HCT116 (cell line): ENCODE results near the gene TH. TPM values are rescaled to one million over a fixed set of nuclear protein-coding genes. Genes with fewer than 3 reads are reported as not detected.

Source experiments
- ATAC-seq: fragments of 200-7000 bp; cut with Tn5 transposase; 2 replicates; pipeline ENCODE4 v1.9.1; 2020; ENCODE audit warnings: mild to moderate bottlenecking, moderate library complexity
- BruUV-seq: library from RNA; stranded (reverse); fragments of 400-500 nt; replicated peaks from 2 replicates; lab custom pipeline; 2021; lab: Mats Ljungman, UMichigan
- CTCF ChIA-PET: fragments of 300-600 bp; sonication (Branson Sonifier 250); formaldehyde crosslinking; loops from one replicate; lab custom pipeline; 2021; ENCODE audit warnings: antibody characterized with exemption; lab: Charles Lee
- POLR2A ChIA-PET: fragments of 300-600, 350-600 bp; sonication (Branson Sonifier 250); formaldehyde crosslinking; loops from one replicate; lab custom pipeline; 2021; ENCODE audit warnings: antibody characterized with exemption; lab: Charles Lee
- RAD21 ChIA-PET, 2 experiments: fragments of 300-600 bp; sonication (Branson Sonifier 250); formaldehyde crosslinking; loops; one replicate each; lab custom pipeline; 2023; ENCODE audit warnings: low total read pairs in 2 of 2; ENCODE audit not compliant: uncharacterized antibody in 2 of 2, unreplicated experiment in 2 of 2, low non-redundant PET in 1 of 2; lab: Charles Lee
- DNase-seq: peaks from one replicate; pipeline ENCODE4 v3.0.0-alpha.2; 2010; ENCODE audit warnings: low read depth, low spot score
- H2AFZ ChIP-seq: fragments of 200-600 bp; shearing (Covaris generic), sonication (generic); 2 replicates; pipeline ENCODE4 v1.6.1; 2017; ENCODE audit warnings: low read depth, mixed run types, mixed read lengths, antibody characterized with exemption, low read length; ENCODE audit not compliant: poor library complexity, severe bottlenecking
- H3K27ac ChIP-seq: 2 replicates; pipeline ENCODE4 v1.5.1; 2012; ENCODE audit warnings: low read depth, low read length
- H3K27me3 ChIP-seq: fragments of 200-600 bp; sonication (generic); 2 replicates; pipeline ENCODE4 v1.6.1; 2016; ENCODE audit warnings: mixed run types, low read length, mixed read lengths; ENCODE audit not compliant: insufficient read depth
- H3K36me3 ChIP-seq, 2 experiments: fragments of 200-500 bp in 1 of 2; fragments of 200-600 bp in 1 of 2; sonication (Bioruptor generic) in 1 of 2; sonication (generic) in 1 of 2; 2 replicates each; pipeline versions ENCODE4 v1.5.1 to v1.6.1; 2014 to 2016; ENCODE audit warnings: low read length in 2 of 2, inconsistent platforms in 1 of 2, mixed read lengths in 1 of 2, mixed run types in 1 of 2; ENCODE audit not compliant: insufficient read depth in 2 of 2, control insufficient read depth in 1 of 2
- H3K4me1 ChIP-seq, 2 experiments: fragments of 200-600 bp in 1 of 2; sonication (generic) in 1 of 2; 2 replicates each; pipeline versions ENCODE4 v1.5.1 to v1.6.1; 2012 to 2017; ENCODE audit warnings: low read length in 2 of 2, inconsistent platforms in 1 of 2, mild to moderate bottlenecking in 1 of 2, mixed read lengths in 1 of 2, mixed run types in 1 of 2, moderate library complexity in 1 of 2; ENCODE audit not compliant: insufficient read depth in 2 of 2, control insufficient read depth in 1 of 2
- H3K4me2 ChIP-seq: fragments of 200-600 bp; sonication (generic); 2 replicates; pipeline ENCODE4 v1.6.1; 2017; ENCODE audit warnings: mixed run types, low read length, mixed read lengths
- H3K4me3 ChIP-seq, 2 experiments: fragments of 200-600 bp in 1 of 2; sonication (generic) in 1 of 2; replicated peaks in 1 of 2; 2 replicates each; pipeline ENCODE4 v1.5.1; 2011 to 2016; ENCODE audit warnings: low read length in 2 of 2, control low read depth in 1 of 2, low read depth in 1 of 2, mild to moderate bottlenecking in 1 of 2, mixed read lengths in 1 of 2, mixed run types in 1 of 2
- H3K79me2 ChIP-seq: fragments of 200-600 bp; sonication (generic); 2 replicates; pipeline ENCODE4 v1.6.1; 2017; ENCODE audit warnings: mild to moderate bottlenecking, mixed run types, low read length, moderate library complexity, mixed read lengths; ENCODE audit not compliant: insufficient read depth
- H3K9ac ChIP-seq: fragments of 200-600 bp; sonication (generic); 2 replicates; pipeline ENCODE4 v1.6.1; 2016; ENCODE audit warnings: low read length, mixed read lengths
- H3K9me2 ChIP-seq: fragments of 200-600 bp; sonication (generic), shearing (Covaris generic); 2 replicates; pipeline ENCODE4 v1.6.1; 2017; ENCODE audit warnings: mixed run types, mild to moderate bottlenecking, moderate library complexity; ENCODE audit not compliant: insufficient read depth
- H3K9me3 ChIP-seq, 2 experiments: fragments of 200-500 bp in 1 of 2; fragments of 200-600 bp in 1 of 2; sonication (Bioruptor generic) in 1 of 2; sonication (generic) in 1 of 2; 2 replicates each; pipeline ENCODE4 v1.6.1; 2014 to 2017; ENCODE audit warnings: low read length in 2 of 2, mixed read lengths in 2 of 2, inconsistent platforms in 1 of 2, low read depth in 1 of 2, mild to moderate bottlenecking in 1 of 2, mixed run types in 1 of 2, moderate library complexity in 1 of 2; ENCODE audit not compliant: control insufficient read depth in 1 of 2, insufficient read depth in 1 of 2
- H4K20me1 ChIP-seq: fragments of 200-600 bp; sonication (generic), shearing (Covaris generic); 2 replicates; pipeline ENCODE4 v1.6.1; 2017; ENCODE audit warnings: mixed run types, mild to moderate bottlenecking, moderate library complexity; ENCODE audit not compliant: insufficient read depth
- CBX3 ChIP-seq: IDR thresholded peaks from 2 replicates; pipeline ENCODE4 v1.6.1; 2012; ENCODE audit warnings: low read depth
- CEBPB ChIP-seq: IDR thresholded peaks from 2 replicates; pipeline ENCODE4 v1.6.1; 2012; ENCODE audit warnings: low read depth
- CTCF ChIP-seq, 3 experiments: fragments of 200-600 bp in 1 of 3; sonication (generic) in 1 of 3; IDR thresholded peaks in 2 of 3; conservative IDR thresholded peaks in 1 of 3; 2 replicates each; pipeline ENCODE4 v1.5.1; 2012 to 2017; ENCODE audit warnings: low read depth in 2 of 3, low read length in 2 of 3, antibody characterized with exemption in 1 of 3, borderline replicate concordance in 1 of 3, control low read depth in 1 of 3, mild to moderate bottlenecking in 1 of 3, mixed read lengths in 1 of 3, mixed run types in 1 of 3, moderate library complexity in 1 of 3; ENCODE audit not compliant: insufficient read depth in 1 of 3
- ELF1 ChIP-seq: IDR thresholded peaks from 2 replicates; pipeline ENCODE4 v1.6.1; 2012; ENCODE audit warnings: low read depth, borderline replicate concordance
- JUND ChIP-seq: IDR thresholded peaks from 2 replicates; pipeline ENCODE4 v1.6.1; 2012
- POLR2A ChIP-seq: IDR thresholded peaks from 2 replicates; pipeline ENCODE4 v1.7.0; 2011; ENCODE audit warnings: borderline replicate concordance; ENCODE audit not compliant: insufficient read depth, insufficient read length; ENCODE audit errors: extremely low read depth
- RAD21 ChIP-seq: IDR thresholded peaks from 2 replicates; pipeline ENCODE4 v1.6.1; 2012; ENCODE audit warnings: low read depth, mild to moderate bottlenecking
- SP1 ChIP-seq: IDR thresholded peaks from 2 replicates; pipeline ENCODE4 v1.6.1; 2012; ENCODE audit warnings: low read depth
- TCF7L2 ChIP-seq: IDR thresholded peaks from 2 replicates; pipeline ENCODE4 v1.7.0; 2011; ENCODE audit warnings: borderline replicate concordance, inconsistent platforms; ENCODE audit not compliant: insufficient read depth, insufficient read length; ENCODE audit errors: extremely low read depth
- YY1 ChIP-seq: IDR thresholded peaks from 2 replicates; pipeline ENCODE4 v1.6.1; 2011; ENCODE audit warnings: low read length, low read depth, moderate library complexity, mild to moderate bottlenecking; ENCODE audit not compliant: insufficient replicate concordance; ENCODE audit errors: extremely low read depth
- ZNF274 ChIP-seq: fragments of 200-500 bp; sonication (Bioruptor generic); IDR thresholded peaks from 2 replicates; pipeline ENCODE4 v1.6.1; 2014; ENCODE audit warnings: mild to moderate bottlenecking, low read depth, low read length, inconsistent platforms
- intact Hi-C: fragments of 100-400 bp; cut with micrococcal nuclease; formaldehyde crosslinking; loops from 2 replicates; pipeline ENCODE4 v1.10.0; 2022
- total RNA-seq: library from RNA; stranded (reverse); gene quantifications from one replicate; pipeline ENCODE4 v1.2.1, GENCODE V29; 2021; ENCODE audit not compliant: unreplicated experiment
- TF ChIP-seq, protein P1 (sequence below): IDR thresholded peaks from 2 replicates; pipeline ENCODE4 v1.6.1; 2011; ENCODE audit warnings: mild to moderate bottlenecking, low read length, moderate library complexity; ENCODE audit not compliant: insufficient replicate concordance; ENCODE audit errors: extremely low read depth
- TF ChIP-seq, protein P2 (sequence below): IDR thresholded peaks from 2 replicates; pipeline ENCODE4 v1.6.1; 2012
- TF ChIP-seq, protein P3 (sequence below): IDR thresholded peaks from 2 replicates; pipeline ENCODE4 v1.6.1; 2012

The TH gene
- total RNA-seq, 1 experiment from 2014 or later: not detected

DNA sequence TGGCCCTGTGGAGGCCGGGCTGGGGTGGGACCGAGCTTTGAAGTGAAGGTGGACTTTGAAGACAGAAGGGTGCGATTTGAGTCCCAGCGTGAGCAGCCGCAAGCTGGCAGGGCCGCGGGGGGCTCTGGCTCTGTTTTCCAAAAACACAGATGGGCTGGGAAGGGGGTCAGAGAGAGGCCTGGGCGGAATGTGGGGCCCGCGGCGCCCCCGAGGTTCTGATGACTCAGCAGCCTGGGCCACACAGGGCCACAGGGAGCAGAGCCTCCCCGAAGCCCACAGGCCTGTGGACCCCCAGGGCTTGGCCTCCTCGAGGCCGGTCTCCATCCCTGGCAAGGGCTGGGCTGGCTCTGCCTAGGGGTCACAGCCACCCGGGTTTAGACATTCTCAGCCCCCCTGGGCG, 16.7 kb downstream of the TH start:
- no peak overlapping the region for H3K4me2 ChIP-seq
- CTCF ChIA-PET: interaction anchor here (5.9 to 11.5 kb wide), 2 partner anchors 118 to 502 kb away, joined by 129 to 351 read pairs; no protein-coding TSS in a partner anchor
- POLR2A ChIA-PET: no interaction called here
- intact Hi-C loops: loop anchor here (5.0 kb wide), 1 partner anchor 448 kb away; no protein-coding TSS in a partner anchor
- H3K27ac ChIP-seq: no peak overlapping the region
- H3K9ac ChIP-seq: no peak overlapping the region
- no peak for ATAC-seq
- no peaks in the 10 kb centered on the region for H3K27me3 ChIP-seq
- RAD21 ChIA-PET: no interaction called here
- H3K9me2 ChIP-seq: no peaks in the 10 kb centered on the region
- no peaks in the 10 kb centered on the region for H3K9me3 ChIP-seq
- H3K79me2 ChIP-seq: no peaks in the 10 kb centered on the region
- H4K20me1 ChIP-seq: no peaks in the 10 kb centered on the region
- H2AFZ ChIP-seq: no peak overlapping the region
- H3K4me3 ChIP-seq: no peak overlapping the region
- BruUV-seq: no TSS peak
- peaks cover 0 to 4% of the 10 kb centered on the region in 2 experiments; a peak in 1 of 4 replicates for H3K4me1 ChIP-seq
- DNase-seq: no peak
- TF ChIP-seq RAD21: no peak
- TF ChIP-seq CBX3: no peak
- TF ChIP-seq YY1: no peak
- no peak for TF ChIP-seq ZNF274
- TF ChIP-seq, protein P1, sequence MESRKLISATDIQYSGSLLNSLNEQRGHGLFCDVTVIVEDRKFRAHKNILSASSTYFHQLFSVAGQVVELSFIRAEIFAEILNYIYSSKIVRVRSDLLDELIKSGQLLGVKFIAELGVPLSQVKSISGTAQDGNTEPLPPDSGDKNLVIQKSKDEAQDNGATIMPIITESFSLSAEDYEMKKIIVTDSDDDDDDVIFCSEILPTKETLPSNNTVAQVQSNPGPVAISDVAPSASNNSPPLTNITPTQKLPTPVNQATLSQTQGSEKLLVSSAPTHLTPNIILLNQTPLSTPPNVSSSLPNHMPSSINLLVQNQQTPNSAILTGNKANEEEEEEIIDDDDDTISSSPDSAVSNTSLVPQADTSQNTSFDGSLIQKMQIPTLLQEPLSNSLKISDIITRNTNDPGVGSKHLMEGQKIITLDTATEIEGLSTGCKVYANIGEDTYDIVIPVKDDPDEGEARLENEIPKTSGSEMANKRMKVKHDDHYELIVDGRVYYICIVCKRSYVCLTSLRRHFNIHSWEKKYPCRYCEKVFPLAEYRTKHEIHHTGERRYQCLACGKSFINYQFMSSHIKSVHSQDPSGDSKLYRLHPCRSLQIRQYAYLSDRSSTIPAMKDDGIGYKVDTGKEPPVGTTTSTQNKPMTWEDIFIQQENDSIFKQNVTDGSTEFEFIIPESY: no peak
- no peak for TF ChIP-seq JUND
- TF ChIP-seq, protein P2, sequence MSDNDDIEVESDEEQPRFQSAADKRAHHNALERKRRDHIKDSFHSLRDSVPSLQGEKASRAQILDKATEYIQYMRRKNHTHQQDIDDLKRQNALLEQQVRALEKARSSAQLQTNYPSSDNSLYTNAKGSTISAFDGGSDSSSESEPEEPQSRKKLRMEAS: no peak
- no peak for TF ChIP-seq CTCF (IDR thresholded peaks at IDR 0.05 in 2 of 3, conservative IDR thresholded peaks at IDR 0.05 in 1 of 3; ENCODE audit: borderline replicate concordance in 1 of 3, insufficient read depth in 1 of 3, low read depth in 2 of 3, low read length in 2 of 3)
- TF ChIP-seq, protein P3, sequence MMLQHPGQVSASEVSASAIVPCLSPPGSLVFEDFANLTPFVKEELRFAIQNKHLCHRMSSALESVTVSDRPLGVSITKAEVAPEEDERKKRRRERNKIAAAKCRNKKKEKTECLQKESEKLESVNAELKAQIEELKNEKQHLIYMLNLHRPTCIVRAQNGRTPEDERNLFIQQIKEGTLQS: no peak
- TF ChIP-seq POLR2A: no peak
- no peak for TF ChIP-seq CEBPB
- no peak for TF ChIP-seq SP1
- TF ChIP-seq ELF1: no peak
- no peak for TF ChIP-seq TCF7L2
- TF ChIP-seq, all 23 proteins: peak for 0
- no peaks in the 10 kb centered on the region for H3K36me3 ChIP-seq
